SJCRH30 (cell line): ENCODE data around the gene CPNE5. TPM values are rescaled to one million over a fixed set of nuclear protein-coding genes. Genes with fewer than 3 reads are reported as not detected.
A peak's percentile ranks its signal among the peaks of the same experiment; 100 is the strongest.

Source experiments
- DNase-seq, 2 experiments: peaks; one replicate each; pipeline ENCODE4 v3.0.0-alpha.2; 2015 to 2020
- H3K27ac ChIP-seq: fragments of 250-450 bp; sonication (Bioruptor Pico); 2 replicates; pipeline ENCODE4 v1.5.1; 2020; ENCODE audit warnings: mild to moderate bottlenecking, moderate library complexity
- H3K27me3 ChIP-seq: fragments of 250-450 bp; sonication (Bioruptor Pico); 2 replicates; pipeline ENCODE4 v1.5.1; 2020; ENCODE audit warnings: mild to moderate bottlenecking, moderate library complexity
- H3K36me3 ChIP-seq: fragments of 250-450 bp; sonication (Bioruptor Pico); 2 replicates; pipeline ENCODE4 v1.5.1; 2020; ENCODE audit warnings: mild to moderate bottlenecking, moderate library complexity
- H3K4me1 ChIP-seq: fragments of 250-450 bp; sonication (Bioruptor Pico); 2 replicates; pipeline ENCODE4 v1.5.1; 2020; ENCODE audit warnings: mild to moderate bottlenecking, moderate library complexity
- H3K4me3 ChIP-seq: fragments of 250-450 bp; sonication (Bioruptor Pico); 2 replicates; pipeline ENCODE4 v1.5.1; 2020; ENCODE audit warnings: mild to moderate bottlenecking, moderate library complexity
- H3K9me3 ChIP-seq: fragments of 250-450 bp; sonication (Bioruptor Pico); replicated peaks from 2 replicates; pipeline ENCODE4 v1.5.1; 2020; ENCODE audit warnings: mild to moderate bottlenecking, moderate library complexity
- total RNA-seq: library from RNA; depleted of rRNA; stranded (reverse); fragments of >200 nt; shearing (Covaris generic); gene quantifications from 2 replicates; pipeline ENCODE4 v1.2.3, GENCODE V29; 2014

The CPNE5 gene
- total RNA-seq, 1 experiment from 2014 or later = 0.57 TPM

DNA sequence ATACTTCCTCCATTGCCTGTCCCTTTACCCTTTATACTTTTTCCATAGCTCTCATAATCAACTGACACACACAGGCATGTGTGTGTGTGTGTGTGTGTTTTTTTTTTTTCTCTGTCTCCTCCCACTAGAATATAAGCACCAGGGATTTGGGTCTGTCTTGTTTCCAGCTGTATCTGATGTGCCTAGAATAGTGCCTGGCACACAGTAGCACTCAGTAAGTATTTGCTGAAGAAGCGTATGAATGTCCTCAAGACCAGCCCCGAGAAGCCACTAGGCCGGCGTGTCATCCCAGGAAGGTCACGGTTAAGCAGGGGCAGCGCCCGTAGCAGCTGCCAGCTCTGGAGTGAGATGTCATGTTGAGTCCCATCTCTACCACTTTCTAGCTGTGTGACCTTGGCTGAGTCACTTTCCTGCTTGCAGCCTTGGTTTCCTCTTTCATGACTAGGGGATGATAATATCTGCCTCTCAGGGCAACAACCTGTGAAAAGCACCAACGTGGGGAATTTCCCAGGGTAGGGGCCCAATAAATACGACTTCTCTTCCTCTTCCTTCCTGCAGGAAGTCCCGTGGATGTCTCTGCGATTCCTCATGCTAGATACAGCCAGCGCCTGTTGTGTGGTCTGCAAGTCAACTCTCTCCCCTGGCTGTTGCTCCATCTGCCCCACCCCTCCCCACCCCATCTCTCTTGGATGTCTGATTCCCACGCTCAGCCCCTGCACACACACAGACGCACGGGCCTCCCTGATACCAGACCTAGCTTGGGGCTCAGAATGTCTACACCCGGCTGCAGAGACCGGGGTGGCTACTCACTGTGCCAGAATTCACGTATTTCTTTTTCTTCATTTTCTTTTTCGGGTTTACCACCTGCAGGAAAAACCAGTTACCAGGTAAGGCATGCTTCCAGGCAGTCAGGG lies 83.6 kb downstream of the CPNE5 start:
- no peaks in the 10 kb centered on the region for H3K36me3 ChIP-seq
- H3K4me1 ChIP-seq = peaks cover 2% of the 10 kb centered on the region; the same call in 1 of the 2 replicates
- no peak for DNase-seq
- H3K4me3 ChIP-seq = no peak overlapping the region
- no peak overlapping the region for H3K27ac ChIP-seq
- no peaks in the 10 kb centered on the region for H3K27me3 ChIP-seq
- H3K9me3 ChIP-seq = no peaks in the 10 kb centered on the region

- DNase-seq = peak in 1 of 2 experiments; percentile 39
- Histone ChIP-seq H3K27ac (no peak overlapping the region), H3K36me3 (no peaks in the 10 kb centered on the region), H3K4me3 (no peak overlapping the region), H3K4me1 (peaks cover 2% of the 10 kb centered on the region; the same call in 1 of the 2 replicates), H3K27me3 (no peaks in the 10 kb centered on the region), H3K9me3 (no peaks in the 10 kb centered on the region)
These were observed 84.4 kb downstream of the CPNE5 start for GRCh38 chr6:36754582-36755434.

DNA sequence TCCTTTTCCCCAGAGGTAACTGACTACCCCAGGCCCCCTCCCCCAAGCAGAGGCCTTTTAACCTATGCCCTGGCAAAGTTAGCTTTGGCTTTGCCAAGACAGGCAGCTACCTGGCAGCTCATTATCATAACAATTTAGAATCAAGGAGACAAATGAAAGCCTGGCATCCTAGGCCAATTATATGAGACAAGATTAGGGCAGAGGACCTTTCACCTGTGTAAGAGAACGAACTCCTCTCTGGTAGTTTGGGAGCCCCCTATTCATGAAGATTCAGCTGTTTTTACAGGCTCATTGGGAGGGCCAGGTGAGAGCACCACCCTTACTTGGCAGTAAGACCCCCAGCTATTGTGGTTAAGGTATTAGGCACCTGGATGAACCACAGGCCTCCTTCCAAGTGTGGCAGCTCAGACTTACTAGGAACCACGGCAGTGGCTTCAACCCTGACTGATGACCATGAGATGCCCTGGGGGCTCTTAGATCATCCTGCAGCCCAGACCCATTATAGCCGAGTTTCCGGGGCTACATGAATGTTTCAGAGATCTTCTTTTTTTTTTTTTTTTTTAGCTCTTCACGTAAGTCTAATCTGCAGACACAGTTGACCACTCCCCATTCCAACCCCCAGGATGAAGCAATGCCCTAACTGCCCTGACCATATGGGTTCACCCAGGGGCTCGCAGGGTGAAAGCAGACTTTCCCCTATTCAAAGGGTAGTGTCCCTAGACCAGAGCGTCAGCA lies 85.4 kb downstream of the CPNE5 start:
- no peaks in the 10 kb centered on the region for H3K36me3 ChIP-seq
- peaks cover 2% of the 10 kb centered on the region; the same call in 1 of the 2 replicates for H3K4me1 ChIP-seq
- no peaks in the 10 kb centered on the region for H3K9me3 ChIP-seq
- peak in 1 of 2 experiments; percentile 49 for DNase-seq
- no peaks in the 10 kb centered on the region for H3K27me3 ChIP-seq
- H3K4me3 ChIP-seq = no peak overlapping the region
- H3K27ac ChIP-seq = no peak overlapping the region

DNA sequence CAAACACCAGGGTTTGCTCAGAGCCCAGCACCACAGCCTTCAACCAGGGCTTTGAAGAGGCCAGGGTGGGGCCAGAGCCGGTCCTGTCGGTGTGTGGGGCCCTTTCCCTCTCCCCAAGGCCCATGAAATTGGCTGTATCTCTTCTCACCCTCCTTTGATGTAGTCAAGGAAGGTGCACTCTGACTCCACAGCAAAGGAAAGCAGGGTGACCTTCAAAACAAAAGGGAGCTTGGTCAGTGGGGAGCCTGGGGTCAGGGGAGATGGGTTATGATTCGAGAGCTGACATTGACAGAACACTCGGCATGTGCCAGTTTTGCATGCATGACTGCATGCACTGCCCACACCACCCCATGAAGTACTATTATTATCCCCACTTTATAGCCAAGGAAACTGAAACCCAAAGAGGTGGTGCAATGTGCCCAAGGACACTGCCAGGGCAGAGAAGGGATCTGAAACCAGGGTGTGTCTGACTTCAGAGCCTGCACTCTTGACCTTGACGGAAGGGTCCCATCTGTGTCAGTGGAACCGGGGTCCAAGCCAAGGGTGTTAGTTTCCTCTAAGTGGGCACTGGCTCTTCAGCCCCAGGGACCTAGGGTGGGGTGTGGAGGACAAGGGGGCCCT lies 86.2 kb downstream of the CPNE5 start:
- H3K9me3 ChIP-seq = no peaks in the 10 kb centered on the region
- H3K4me3 ChIP-seq = no peak overlapping the region
- peaks cover 2% of the 10 kb centered on the region; the same call in 1 of the 2 replicates for H3K4me1 ChIP-seq
- no peak overlapping the region for H3K27ac ChIP-seq
- no peaks in the 10 kb centered on the region for H3K36me3 ChIP-seq
- DNase-seq = no peak
- H3K27me3 ChIP-seq = no peaks in the 10 kb centered on the region

- no peak overlapping the region for H3K27ac ChIP-seq
- no peaks in the 10 kb centered on the region for H3K36me3 ChIP-seq
- no peak for DNase-seq
These were observed 86.9 kb downstream of the CPNE5 start for GRCh38 chr6:36752187-36752885.

GRCh38 chr6:36751833-36752186 lies 87.4 kb downstream of the CPNE5 start:
- Histone ChIP-seq H3K27ac (no peak overlapping the region), H3K4me3 (no peak overlapping the region), H3K27me3 (no peaks in the 10 kb centered on the region), H3K9me3 (no peaks in the 10 kb centered on the region), H3K4me1 (peaks cover 2% of the 10 kb centered on the region; the same call in 1 of the 2 replicates), H3K36me3 (no peaks in the 10 kb centered on the region)
- DNase-seq = no peak

More at GRCh38 chr6:36752187-36752885, 86.9 kb downstream of the CPNE5 start:
- peaks cover 2% of the 10 kb centered on the region; the same call in 1 of the 2 replicates for H3K4me1 ChIP-seq
- H3K4me3 ChIP-seq = no peak overlapping the region
- H3K9me3 ChIP-seq = no peaks in the 10 kb centered on the region
- H3K27me3 ChIP-seq = no peaks in the 10 kb centered on the region

DNA sequence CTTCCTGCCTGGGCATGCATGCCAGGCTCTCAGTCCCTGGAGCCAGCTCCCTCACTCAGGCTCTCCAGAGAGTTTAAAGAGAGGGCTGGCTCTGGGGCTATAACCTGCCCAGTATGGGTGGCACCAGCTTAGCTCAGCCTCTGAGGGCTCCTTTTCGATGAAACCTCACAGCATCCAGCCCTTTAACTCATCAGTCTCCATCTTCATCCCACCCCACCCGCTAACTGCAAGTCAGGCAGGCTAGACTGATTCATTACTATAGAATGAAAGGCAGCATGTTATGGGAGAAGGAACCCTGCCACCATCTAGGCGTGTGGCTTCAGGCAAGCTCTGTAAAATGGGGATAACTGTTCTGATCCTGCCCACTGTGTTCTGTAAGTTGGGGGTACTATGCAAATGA lies 88.2 kb downstream of the CPNE5 start:
- DNase-seq = no peak
- H3K27ac ChIP-seq = no peak overlapping the region
- H3K27me3 ChIP-seq = no peaks in the 10 kb centered on the region
- H3K4me3 ChIP-seq = no peak overlapping the region
- H3K4me1 ChIP-seq = peaks cover 2% of the 10 kb centered on the region; the same call in 1 of the 2 replicates
- H3K9me3 ChIP-seq = no peaks in the 10 kb centered on the region
- no peaks in the 10 kb centered on the region for H3K36me3 ChIP-seq

- H3K27me3 ChIP-seq = no peaks in the 10 kb centered on the region
- no peak overlapping the region for H3K27ac ChIP-seq
- no peak for DNase-seq
- no peaks in the 10 kb centered on the region for H3K36me3 ChIP-seq
- H3K9me3 ChIP-seq = no peaks in the 10 kb centered on the region
- no peak overlapping the region for H3K4me3 ChIP-seq
- H3K4me1 ChIP-seq = peaks cover 2% of the 10 kb centered on the region; the same call in 1 of the 2 replicates
These were observed 89.3 kb downstream of the CPNE5 start for GRCh38 chr6:36749829-36750489.

GRCh38 chr6:36746251-36746650 lies 93.0 kb downstream of the CPNE5 start:
- peaks cover 6% of the 10 kb centered on the region for H3K27me3 ChIP-seq
- no peaks in the 10 kb centered on the region for H3K4me1 ChIP-seq
- no peaks in the 10 kb centered on the region for H3K36me3 ChIP-seq
- no peaks in the 10 kb centered on the region for H3K9me3 ChIP-seq
- no peak for DNase-seq
- H3K27ac ChIP-seq = no peak overlapping the region
- no peak overlapping the region for H3K4me3 ChIP-seq

- no peak overlapping the region for H3K27ac ChIP-seq
- no peak overlapping the region for H3K4me3 ChIP-seq
- peaks cover 10% of the 10 kb centered on the region for H3K27me3 ChIP-seq
- no peak for DNase-seq
- no peaks in the 10 kb centered on the region for H3K4me1 ChIP-seq
- no peaks in the 10 kb centered on the region for H3K9me3 ChIP-seq
- no peaks in the 10 kb centered on the region for H3K36me3 ChIP-seq
These were observed 93.4 kb downstream of the CPNE5 start for GRCh38 chr6:36745836-36746235.

DNA sequence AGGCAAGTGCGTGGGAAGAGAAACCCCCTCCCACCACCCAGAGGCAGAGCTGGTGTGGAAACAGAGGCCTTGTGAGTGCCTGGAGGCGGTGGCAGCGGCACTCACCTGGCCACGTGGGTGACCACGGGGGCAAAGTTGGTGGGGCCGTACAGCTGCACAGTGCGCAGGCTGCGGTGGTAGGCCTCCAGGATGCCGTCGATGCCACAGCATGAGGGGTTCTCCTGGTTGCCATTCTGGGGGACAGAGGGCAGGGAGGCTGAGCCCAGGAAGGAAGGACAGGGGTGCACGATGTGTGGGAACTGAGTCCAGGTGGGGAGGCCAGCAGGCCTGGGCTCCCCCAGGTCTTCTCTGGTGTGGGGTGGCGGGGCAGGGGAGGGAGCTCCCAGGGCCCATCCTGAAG lies 94.0 kb downstream of the CPNE5 start:
- Histone ChIP-seq H3K27ac (no peak overlapping the region), H3K27me3 (peaks cover 12% of the 10 kb centered on the region), H3K36me3 (no peaks in the 10 kb centered on the region), H3K4me1 (no peaks in the 10 kb centered on the region), H3K9me3 (no peaks in the 10 kb centered on the region), H3K4me3 (no peak overlapping the region)
- no peak for DNase-seq

- Histone ChIP-seq H3K4me1 (no peaks in the 10 kb centered on the region), H3K9me3 (no peaks in the 10 kb centered on the region)
These were observed 95.0 kb downstream of the CPNE5 start for GRCh38 chr6:36744304-36744673.

DNA sequence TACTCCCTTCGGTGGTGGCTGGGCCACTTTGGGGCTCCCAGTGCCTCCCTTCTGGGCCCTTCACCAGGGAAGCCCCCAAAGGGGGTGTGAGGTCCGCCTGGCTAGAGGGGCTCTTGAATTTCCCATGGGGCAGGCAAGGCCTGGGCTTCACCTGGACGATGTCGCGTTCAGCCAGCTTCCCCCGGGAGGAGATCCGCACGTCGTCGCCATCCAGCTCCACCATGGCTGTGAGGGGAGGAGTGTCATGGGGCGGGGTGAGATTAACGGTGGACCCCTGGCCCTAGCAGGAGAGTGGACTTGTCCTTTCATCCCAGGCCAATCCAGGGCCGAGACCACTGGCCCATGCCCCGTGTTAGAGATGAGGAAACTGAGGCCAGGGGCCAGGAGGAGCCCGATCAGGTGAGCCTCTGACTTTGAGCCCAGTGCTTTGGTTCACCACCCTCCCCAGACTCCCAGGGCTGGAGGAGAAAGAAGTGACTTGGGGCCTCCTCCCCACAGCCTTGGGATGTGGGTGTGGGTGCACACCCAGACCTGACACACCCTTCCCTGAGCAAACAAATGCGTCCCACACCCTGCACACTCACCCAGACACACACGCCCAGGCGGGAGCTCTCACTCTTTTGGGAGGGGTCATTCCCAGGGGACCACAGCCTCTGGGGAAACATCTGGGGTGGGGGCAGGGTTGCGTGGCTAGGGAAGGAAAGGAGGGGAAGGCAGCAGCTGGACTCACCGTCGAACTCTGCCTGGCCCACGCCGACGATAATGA lies 95.5 kb downstream of the CPNE5 start:
- no peak overlapping the region for H3K27ac ChIP-seq
- no peaks in the 10 kb centered on the region for H3K36me3 ChIP-seq
- H3K4me3 ChIP-seq = no peak overlapping the region
- H3K4me1 ChIP-seq = no peaks in the 10 kb centered on the region
- H3K27me3 ChIP-seq = peaks cover 12% of the 10 kb centered on the region
- H3K9me3 ChIP-seq = no peaks in the 10 kb centered on the region
- no peak for DNase-seq

More at GRCh38 chr6:36744304-36744673, 95.0 kb downstream of the CPNE5 start:
- Histone ChIP-seq H3K27me3 (peaks cover 12% of the 10 kb centered on the region), H3K27ac (no peak overlapping the region), H3K36me3 (no peaks in the 10 kb centered on the region), H3K4me3 (no peak overlapping the region)
- DNase-seq = no peak
